ENCODE results near the gene APOB. TPM values are rescaled to one million over a fixed set of nuclear protein-coding genes. Genes with fewer than 3 reads are reported as not detected.

Gene APOB
- total and polyA plus RNA-seq, 10 of the 15 experiments (the other 5 are each of a cell fraction or from before 2014, with no cell fraction given): 1.4 TPM; not detected in 9

GRCh38 chr2:21026479-21027282, 17.2 kb downstream of the APOB start:
- no TSS peak for BruUV-seq (replicated peaks)
- in situ Hi-C loops (cut with MboI) (no loop called here), intact Hi-C loops (cut with micrococcal nuclease; ENCODE audit: unreplicated experiment) (loop anchor here (1.0 kb wide), 1 partner anchor 365 kb away; no protein-coding TSS in a partner anchor)
- FAIRE-seq (no peak), ATAC-seq (no peak), DNase-seq (ENCODE audit: low read depth, low spot score) (no peak)
- Histone ChIP-seq H3K9ac (ENCODE audit: control insufficient read depth, insufficient read depth, low read length) (no peak overlapping the region), H3K4me2 (ENCODE audit: control insufficient read depth, insufficient read depth) (no peak overlapping the region), H3K79me2 (ENCODE audit: control insufficient read depth, insufficient read depth, low read length) (no peaks in the 10 kb centered on the region), H4K20me1 (ENCODE audit: control insufficient read depth, insufficient read depth) (no peaks in the 10 kb centered on the region), H3K27me3 (replicated peaks in 1 of 2; ENCODE audit: control insufficient read depth in 2 of 2, insufficient read depth in 2 of 2, low read length in 1 of 2) (0 out of 4 replicates have a peak, but pooled peaks cover 0 to 2% of the 10 kb centered on the region in 2 experiments), H2AFZ (ENCODE audit: control insufficient read depth, low read depth, low read length) (no peak overlapping the region), H3K4me1 (ENCODE audit: control insufficient read depth, insufficient read depth, low read length) (no peaks in the 10 kb centered on the region), H3K9me3 (replicated peaks; ENCODE audit: control insufficient read depth, insufficient read depth, low read length) (no peaks in the 10 kb centered on the region), H3K36me3 (ENCODE audit: control insufficient read depth in 2 of 2, insufficient read depth in 2 of 2, low read length in 1 of 2) (no peaks in the 10 kb centered on the region), H3K4me3 (no peak overlapping the region), H3K27ac (ENCODE audit: control insufficient read depth, insufficient read depth) (no peak overlapping the region)
- no peak for TF ChIP-seq SKIL (IDR thresholded peaks at IDR 0.05; ENCODE audit: low read depth, poor library complexity, severe bottlenecking)
- no peak for TF ChIP-seq SMC3 (IDR thresholded peaks at IDR 0.05; ENCODE audit: borderline replicate concordance, low read length)
- TF ChIP-seq CHD4 (IDR thresholded peaks at IDR 0.05): no peak
- TF ChIP-seq ZNF217 (IDR thresholded peaks at IDR 0.05): no peak
- TF ChIP-seq ZBTB4 (CRISPR knock-in tag; IDR thresholded peaks at IDR 0.05): no peak
- TF ChIP-seq GABPA (IDR thresholded peaks at IDR 0.05; ENCODE audit: low read depth): no peak
- no peak for TF ChIP-seq ZNF622 (IDR thresholded peaks at IDR 0.05)
- no peak for TF ChIP-seq ZSCAN29 (IDR thresholded peaks at IDR 0.05)
- no peak for TF ChIP-seq ATF7 (IDR thresholded peaks at IDR 0.05; ENCODE audit: low read depth)
- ChIA-PET RAD21 (ENCODE audit: unreplicated experiment) (no interaction called here), CTCF (interaction anchor here (1.0 to 4.2 kb wide), 5 partner anchors 19 to 366 kb away, joined by 3 to 24 read pairs (median 6); no protein-coding TSS in a partner anchor), POLR2A (no interaction called here), SMC1A (ENCODE audit: uncharacterized antibody, unreplicated experiment) (interaction anchor here (1.1 to 2.6 kb wide), 3 partner anchors 15 to 366 kb away, joined by 3 to 16 read pairs (median 4); no protein-coding TSS in a partner anchor)
